Stimulated activated CD8-positive, alpha-beta memory T cell treated with anti-CD3 and anti-CD28 coated beads, Interleukin-2, amount 100 ng/mL, for 1 hour (primary cell): Measurements from ENCODE around the gene RECK.
A peak's percentile ranks its signal among the peaks of the same experiment; 100 is the strongest.
"Not testable (repeated sequence)": the region's sequence is repeated elsewhere in the genome, so short reads cannot be mapped to it uniquely, and the experiment has no call there.

Experiments used
- DNase-seq, 2 donors: peaks; one replicate each; pipeline ENCODE4 v3.0.0-alpha.2; 2020; ENCODE audit warnings: low read depth in 2 of 2

RECK gene

GRCh38 chr9:36036780-36037548, at the start of gene RECK:
RECK (plus strand) TSS chr9:36036913; CDS start chr9:36036999, 86 bp downstream.
- DNase-seq, result peak; percentile 72 to 80

- DNase-seq, result no peak
Observed at GRCh38 chr9:35990155-35990554, 46.6 kb upstream of the RECK start.

- DNase-seq, result not testable (repeated sequence)
Observed at GRCh38 chr9:35993136-35993535, 43.6 kb upstream of the RECK start.

- DNase-seq, result no peak
Observed at GRCh38 chr9:35993976-35994720, 42.6 kb upstream of the RECK start.

GRCh38 chr9:35994959-35995358, 41.8 kb upstream of the RECK start:
- no peak for DNase-seq

- no peak for DNase-seq
Observed at GRCh38 chr9:35996358-35996970, 40.2 kb upstream of the RECK start.

GRCh38 chr9:35997016-35997415, 39.7 kb upstream of the RECK start:
- not testable (repeated sequence) for DNase-seq

- no peak for DNase-seq
Observed at GRCh38 chr9:35998333-35998732, 38.4 kb upstream of the RECK start.

GRCh38 chr9:36005891-36006290, 30.8 kb upstream of the RECK start:
- DNase-seq, result no peak

GRCh38 chr9:36006549-36007315, 30.0 kb upstream of the RECK start:
- DNase-seq, result no peak

GRCh38 chr9:36007316-36007708, 29.4 kb upstream of the RECK start:
- no peak for DNase-seq

GRCh38 chr9:36007852-36008251, 28.9 kb upstream of the RECK start:
- no peak for DNase-seq

GRCh38 chr9:36008774-36009300, 27.9 kb upstream of the RECK start:
- peak; percentile 31 to 37 for DNase-seq

GRCh38 chr9:36011379-36011778, 25.3 kb upstream of the RECK start:
- no peak for DNase-seq

GRCh38 chr9:36017278-36017677, 19.4 kb upstream of the RECK start:
- no peak for DNase-seq

- no peak for DNase-seq
Observed at GRCh38 chr9:36018129-36018528, 18.6 kb upstream of the RECK start.

GRCh38 chr9:36018891-36019720, 17.6 kb upstream of the RECK start:
- no peak for DNase-seq

GRCh38 chr9:36021968-36022367, 14.7 kb upstream of the RECK start:
- no peak for DNase-seq

GRCh38 chr9:36023260-36024048, 13.3 kb upstream of the RECK start:
- peak; percentile 8 to 31 for DNase-seq

- DNase-seq, result no peak
Observed at GRCh38 chr9:36025746-36026145, 11.0 kb upstream of the RECK start.
